AG10803 (cell line): Measurements from ENCODE around the gene UPK2.

Experiments used
- DNase-seq: peaks from one replicate; pipeline ENCODE4 v3.0.0; 2010; ENCODE audit warnings: low read depth
- H3K4me3 ChIP-seq: 2 replicates; pipeline ENCODE4 v1.5.1; 2011; ENCODE audit warnings: mild to moderate bottlenecking, low read length, control low read depth
- CTCF ChIP-seq: conservative IDR thresholded peaks from 2 replicates; pipeline ENCODE4 v1.5.1; 2011; ENCODE audit warnings: mild to moderate bottlenecking, low read length, control low read depth, inconsistent platforms

The UPK2 gene

GRCh38 chr11:118933486-118933885, 22.6 kb upstream of the UPK2 start:
- no peak for DNase-seq
- no peak overlapping the region for H3K4me3 ChIP-seq
- no peak for TF ChIP-seq CTCF

GRCh38 chr11:118935376-118935775, 20.7 kb upstream of the UPK2 start:
- no peak for DNase-seq
- TF ChIP-seq CTCF, result no peak
- no peak overlapping the region for H3K4me3 ChIP-seq

GRCh38 chr11:118938491-118939403, 17.4 kb upstream of the UPK2 start:
- peak; percentile 82 for DNase-seq
- no peak overlapping the region for H3K4me3 ChIP-seq
- no peak for TF ChIP-seq CTCF

GRCh38 chr11:118939404-118939915, 16.6 kb upstream of the UPK2 start:
- no peak for DNase-seq
- no peak for TF ChIP-seq CTCF
- H3K4me3 ChIP-seq, result no peak overlapping the region

GRCh38 chr11:118939953-118940598, 16.0 kb upstream of the UPK2 start:
- TF ChIP-seq CTCF, result no peak
- no peak for DNase-seq
- no peak overlapping the region for H3K4me3 ChIP-seq

- TF ChIP-seq CTCF, result no peak
- H3K4me3 ChIP-seq, result no peak overlapping the region
- no peak for DNase-seq
These were observed 9.0 kb upstream of the UPK2 start for GRCh38 chr11:118947091-118947490.
